Neural cell (in vitro differentiated cells): ENCODE results near the gene SIGLEC9.

Source experiments
- EP300 ChIP-seq: fragments of 450-650 bp; conservative IDR thresholded peaks from 2 replicates; pipeline ENCODE4 v1.6.1; 2014; ENCODE audit warnings: antibody characterized with exemption, mild to moderate bottlenecking, moderate library complexity; ENCODE audit not compliant: poor library complexity, severe bottlenecking
- EZH2 ChIP-seq: fragments of 200-600, 300-800 bp; shearing (Covaris generic), sonication (generic); IDR thresholded peaks from 2 replicates; pipeline ENCODE4 v1.6.1; 2014; ENCODE audit warnings: antibody characterized with exemption, low read length, borderline replicate concordance, mild to moderate bottlenecking; ENCODE audit not compliant: insufficient read depth, poor library complexity, severe bottlenecking
- POLR2AphosphoS5 ChIP-seq: IDR thresholded peaks from 2 replicates; pipeline ENCODE4 v1.6.1; 2012
- RAD21 ChIP-seq: fragments of 450-650 bp; conservative IDR thresholded peaks from 2 replicates; pipeline ENCODE4 v1.6.1; 2014; ENCODE audit warnings: antibody characterized with exemption, mild to moderate bottlenecking, moderate library complexity
- TAF1 ChIP-seq: IDR thresholded peaks from 2 replicates; pipeline ENCODE4 v1.6.1; 2012; ENCODE audit warnings: low read depth
- TF ChIP-seq, protein P1 (sequence below): IDR thresholded peaks from 2 replicates; pipeline ENCODE4 v1.6.1; 2012; ENCODE audit warnings: borderline replicate concordance
- TF ChIP-seq, protein P2 (sequence below): fragments of 450-650 bp; IDR thresholded peaks from 2 replicates; pipeline ENCODE4 v1.5.1; 2014; ENCODE audit warnings: antibody characterized with exemption, mild to moderate bottlenecking, moderate library complexity; ENCODE audit not compliant: poor library complexity, severe bottlenecking

DNA sequence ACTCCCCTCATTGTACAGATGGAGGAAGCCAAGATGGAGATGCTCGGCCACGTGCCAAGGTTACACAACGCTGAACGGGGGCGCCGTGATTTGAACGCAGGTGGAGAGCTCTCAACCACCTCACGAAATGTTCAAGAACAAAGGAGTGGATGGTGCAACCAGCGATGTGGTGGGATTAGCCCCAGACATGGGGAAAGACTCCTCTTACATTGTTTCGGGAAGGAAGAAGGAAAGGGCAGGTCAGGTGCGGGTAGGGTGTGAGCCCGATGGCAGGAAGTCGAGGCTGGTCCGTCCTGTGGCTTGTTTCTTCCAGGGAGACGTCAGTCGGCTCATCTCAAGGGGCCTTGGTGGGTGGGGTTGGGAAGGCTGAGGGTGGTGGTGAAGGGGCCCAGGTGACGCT, 34.9 kb upstream of the SIGLEC9 start:
- TF ChIP-seq, protein P1, sequence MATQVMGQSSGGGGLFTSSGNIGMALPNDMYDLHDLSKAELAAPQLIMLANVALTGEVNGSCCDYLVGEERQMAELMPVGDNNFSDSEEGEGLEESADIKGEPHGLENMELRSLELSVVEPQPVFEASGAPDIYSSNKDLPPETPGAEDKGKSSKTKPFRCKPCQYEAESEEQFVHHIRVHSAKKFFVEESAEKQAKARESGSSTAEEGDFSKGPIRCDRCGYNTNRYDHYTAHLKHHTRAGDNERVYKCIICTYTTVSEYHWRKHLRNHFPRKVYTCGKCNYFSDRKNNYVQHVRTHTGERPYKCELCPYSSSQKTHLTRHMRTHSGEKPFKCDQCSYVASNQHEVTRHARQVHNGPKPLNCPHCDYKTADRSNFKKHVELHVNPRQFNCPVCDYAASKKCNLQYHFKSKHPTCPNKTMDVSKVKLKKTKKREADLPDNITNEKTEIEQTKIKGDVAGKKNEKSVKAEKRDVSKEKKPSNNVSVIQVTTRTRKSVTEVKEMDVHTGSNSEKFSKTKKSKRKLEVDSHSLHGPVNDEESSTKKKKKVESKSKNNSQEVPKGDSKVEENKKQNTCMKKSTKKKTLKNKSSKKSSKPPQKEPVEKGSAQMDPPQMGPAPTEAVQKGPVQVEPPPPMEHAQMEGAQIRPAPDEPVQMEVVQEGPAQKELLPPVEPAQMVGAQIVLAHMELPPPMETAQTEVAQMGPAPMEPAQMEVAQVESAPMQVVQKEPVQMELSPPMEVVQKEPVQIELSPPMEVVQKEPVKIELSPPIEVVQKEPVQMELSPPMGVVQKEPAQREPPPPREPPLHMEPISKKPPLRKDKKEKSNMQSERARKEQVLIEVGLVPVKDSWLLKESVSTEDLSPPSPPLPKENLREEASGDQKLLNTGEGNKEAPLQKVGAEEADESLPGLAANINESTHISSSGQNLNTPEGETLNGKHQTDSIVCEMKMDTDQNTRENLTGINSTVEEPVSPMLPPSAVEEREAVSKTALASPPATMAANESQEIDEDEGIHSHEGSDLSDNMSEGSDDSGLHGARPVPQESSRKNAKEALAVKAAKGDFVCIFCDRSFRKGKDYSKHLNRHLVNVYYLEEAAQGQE = no peak
- TF ChIP-seq, protein P2, sequence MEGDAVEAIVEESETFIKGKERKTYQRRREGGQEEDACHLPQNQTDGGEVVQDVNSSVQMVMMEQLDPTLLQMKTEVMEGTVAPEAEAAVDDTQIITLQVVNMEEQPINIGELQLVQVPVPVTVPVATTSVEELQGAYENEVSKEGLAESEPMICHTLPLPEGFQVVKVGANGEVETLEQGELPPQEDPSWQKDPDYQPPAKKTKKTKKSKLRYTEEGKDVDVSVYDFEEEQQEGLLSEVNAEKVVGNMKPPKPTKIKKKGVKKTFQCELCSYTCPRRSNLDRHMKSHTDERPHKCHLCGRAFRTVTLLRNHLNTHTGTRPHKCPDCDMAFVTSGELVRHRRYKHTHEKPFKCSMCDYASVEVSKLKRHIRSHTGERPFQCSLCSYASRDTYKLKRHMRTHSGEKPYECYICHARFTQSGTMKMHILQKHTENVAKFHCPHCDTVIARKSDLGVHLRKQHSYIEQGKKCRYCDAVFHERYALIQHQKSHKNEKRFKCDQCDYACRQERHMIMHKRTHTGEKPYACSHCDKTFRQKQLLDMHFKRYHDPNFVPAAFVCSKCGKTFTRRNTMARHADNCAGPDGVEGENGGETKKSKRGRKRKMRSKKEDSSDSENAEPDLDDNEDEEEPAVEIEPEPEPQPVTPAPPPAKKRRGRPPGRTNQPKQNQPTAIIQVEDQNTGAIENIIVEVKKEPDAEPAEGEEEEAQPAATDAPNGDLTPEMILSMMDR = no peak
- TF ChIP-seq POLR2AphosphoS5 (no peak), RAD21 (no peak), EZH2 (no peak), TAF1 (no peak), EP300 (no peak)
